HepG2 (cell line): Measurements from ENCODE around the gene KCND3. TPM values are rescaled to one million over a fixed set of nuclear protein-coding genes. Genes with fewer than 3 reads are reported as not detected.

Experiments used
- ARID5B ChIP-seq: IDR thresholded peaks from 2 replicates; pipeline ENCODE4 v1.4.0; 2020; ENCODE audit warnings: mild to moderate bottlenecking, missing genetic modification reagents
- ATF3 ChIP-seq: sonication (generic); formaldehyde crosslinking; IDR thresholded peaks from 2 replicates; pipeline ENCODE4 v1.4.0; 2020; ENCODE audit warnings: missing genetic modification reagents
- BCL6 ChIP-seq: IDR thresholded peaks from 2 replicates; pipeline ENCODE4 v1.6.1; 2016; ENCODE audit warnings: missing genetic modification reagents, missing compliant biosample characterization
- FOXK1 ChIP-seq: sonication (generic); formaldehyde crosslinking; IDR thresholded peaks from 2 replicates; pipeline ENCODE4 v1.4.0; 2020; ENCODE audit warnings: low read depth, missing genetic modification reagents, borderline replicate concordance
- FOXM1 ChIP-seq: sonication (generic); formaldehyde crosslinking; IDR thresholded peaks from 2 replicates; pipeline ENCODE4 v1.5.0; 2020; ENCODE audit warnings: missing genetic modification reagents
- FOXP4 ChIP-seq: sonication (generic); formaldehyde crosslinking; IDR thresholded peaks from 2 replicates; pipeline ENCODE4 v1.4.0; 2020; ENCODE audit warnings: missing genetic modification reagents
- GATAD2A ChIP-seq: IDR thresholded peaks from 2 replicates; pipeline ENCODE4 v1.6.1; 2016
- HNF4G ChIP-seq, 2 experiments: sonication (generic) in 1 of 2; formaldehyde crosslinking in 1 of 2; IDR thresholded peaks; 2 replicates each; pipeline versions ENCODE4 v1.4.0 to v1.6.1; 2011 to 2020; ENCODE audit warnings: borderline replicate concordance in 2 of 2, low read depth in 2 of 2, mild to moderate bottlenecking in 2 of 2, low read length in 1 of 2, missing genetic modification reagents in 1 of 2, moderate library complexity in 1 of 2
- ISL2 ChIP-seq: sonication (generic); formaldehyde crosslinking; IDR thresholded peaks from 2 replicates; pipeline ENCODE4 v1.5.0; 2020; ENCODE audit warnings: missing genetic modification reagents
- TOE1 ChIP-seq: sonication (generic); formaldehyde crosslinking; IDR thresholded peaks from 2 replicates; pipeline ENCODE4 v1.4.0; 2020; ENCODE audit warnings: mild to moderate bottlenecking, missing genetic modification reagents
- ZBTB2 ChIP-seq: sonication (generic); formaldehyde crosslinking; IDR thresholded peaks from 2 replicates; pipeline ENCODE4 v1.8.0; 2022; ENCODE audit warnings: low read depth, missing genetic modification reagents
- ZNF232 ChIP-seq: sonication (generic); formaldehyde crosslinking; IDR thresholded peaks from 2 replicates; pipeline ENCODE4 v1.4.0; 2020; ENCODE audit warnings: missing genetic modification reagents, borderline replicate concordance
- ZNF414 ChIP-seq: sonication (generic); formaldehyde crosslinking; IDR thresholded peaks from 2 replicates; pipeline ENCODE4 v1.5.0; 2020; ENCODE audit warnings: missing genetic modification reagents
- ZNF597 ChIP-seq: sonication (generic); formaldehyde crosslinking; IDR thresholded peaks from 2 replicates; pipeline ENCODE4 v1.5.0; 2020; ENCODE audit warnings: missing genetic modification reagents
- ZNF660 ChIP-seq: sonication (generic); formaldehyde crosslinking; IDR thresholded peaks from 2 replicates; pipeline ENCODE4 v1.5.1; 2020; ENCODE audit warnings: mild to moderate bottlenecking, low read depth, missing genetic modification reagents, borderline replicate concordance
- ZNF691 ChIP-seq: sonication (generic); formaldehyde crosslinking; IDR thresholded peaks from 2 replicates; pipeline ENCODE4 v1.4.0; 2020; ENCODE audit warnings: missing genetic modification reagents, low read depth, mild to moderate bottlenecking, borderline replicate concordance
- ZSCAN12 ChIP-seq: sonication (generic); formaldehyde crosslinking; IDR thresholded peaks from 2 replicates; pipeline ENCODE4 v1.9.0; 2021; ENCODE audit warnings: mild to moderate bottlenecking, missing genetic modification reagents
- ZZZ3 ChIP-seq: sonication (generic); formaldehyde crosslinking; IDR thresholded peaks from 2 replicates; pipeline ENCODE4 v1.4.0; 2020; ENCODE audit warnings: missing genetic modification reagents, mild to moderate bottlenecking, borderline replicate concordance
- polyA plus RNA-seq, 8 experiments: library from polyadenylated mRNA; depleted of rRNA in 3 of 8; stranded (reverse) in 7 of 8; unstranded in 1 of 8; fragments of >200 nt; fragmentation: Illumina TruSeq in 4 of 8; extraction: Trizol in 4 of 8; gene quantifications; 2 replicates each; pipeline versions ENCODE4 v1.2.1 to v1.2.3, GENCODE V29; 2011 to 2016; ENCODE audit warnings: low read depth in 4 of 8, missing spikeins in 1 of 8, mixed read lengths in 1 of 8; ENCODE audit not compliant: insufficient read depth in 1 of 8
- total RNA-seq, 5 experiments: library from RNA; depleted of rRNA; stranded (reverse); fragments of >200 nt; fragmentation: Illumina TruSeq; extraction: Trizol; gene quantifications; 2 replicates each; pipeline ENCODE4 v1.2.3, GENCODE V29; 2016; ENCODE audit warnings: low read depth in 1 of 5

The KCND3 gene
- total and polyA plus RNA-seq, 2 of the 13 experiments (the other 11 are each of a cell fraction or from before 2014, with no cell fraction given) = 0.04 TPM; not detected in 1

- TF ChIP-seq ZBTB2 (no peak), GATAD2A (CRISPR knock-in tag) (peak; percentile 67), ATF3 (CRISPR knock-in tag) (no peak), ARID5B (CRISPR knock-in tag) (peak; percentile 76), TOE1 (CRISPR knock-in tag) (no peak), ISL2 (CRISPR knock-in tag) (peak; percentile 53; the same call in 1 of the 2 replicates), FOXK1 (CRISPR knock-in tag) (peak; percentile 77), FOXP4 (peak; percentile 64), FOXM1 (CRISPR knock-in tag) (no peak), ZNF597 (no peak), ZSCAN12 (CRISPR knock-in tag) (no peak), ZNF691 (CRISPR knock-in tag) (0 out of 2 replicates have a peak, but pooled peaks have one; percentile 36), HNF4G (IDR thresholded peaks at IDR 0.05; ENCODE audit: borderline replicate concordance, low read depth, low read length) (peak; percentile 53), HNF4G (CRISPR knock-in tag; IDR thresholded peaks at IDR 0.05; ENCODE audit: borderline replicate concordance, low read depth) (no peak), ZZZ3 (CRISPR knock-in tag) (no peak), ZNF232 (no peak), ZNF414 (CRISPR knock-in tag) (0 out of 2 replicates have a peak, but pooled peaks have one; percentile 39), BCL6 (CRISPR knock-in tag) (peak; percentile 85), ZNF660 (no peak)
These were observed 12.6 kb downstream of the KCND3 start (continued) for GRCh38 chr1:111976842-111977241.
